ENCODE measurements around the gene NUFIP2. TPM values are rescaled to one million over a fixed set of nuclear protein-coding genes. Genes with fewer than 3 reads are reported as not detected.
A peak's percentile ranks its signal among the peaks of the same experiment; 100 is the strongest.
"Not testable (repeated sequence)": the region's sequence is repeated elsewhere in the genome, so short reads cannot be mapped to it uniquely, and the experiment has no call there.

Gene NUFIP2
- total RNA-seq: 53.9 TPM

GRCh38 chr17:29293890-29294579 lies at the start of gene NUFIP2:
TSS of gene NUFIP2 (minus strand) at chr17:29294148. CDS start at chr17:29294059, 89 bp downstream.
- intact Hi-C loops (cut with DNase I): loop anchor here (10.0 kb wide), 1 partner anchor 169 kb away; no protein-coding TSS in a partner anchor
- DNase-seq (ENCODE audit: low spot score) (peak; percentile 100), ATAC-seq (peak; percentile 98)

- intact Hi-C loops (cut with DNase I): no loop called here
- ATAC-seq (no peak), DNase-seq (ENCODE audit: low spot score) (no peak)
Observed at GRCh38 chr17:29342158-29342765, 48.3 kb upstream of the NUFIP2 start.

GRCh38 chr17:29341726-29342125 lies 47.8 kb upstream of the NUFIP2 start:
- no peak for DNase-seq (ENCODE audit: low spot score)
- no peak for ATAC-seq
- intact Hi-C loops (cut with DNase I): no loop called here

- intact Hi-C loops (cut with DNase I); DNase-seq (ENCODE audit: low spot score); ATAC-seq: not testable (repeated sequence)
Observed at GRCh38 chr17:29339016-29339415, 45.1 kb upstream of the NUFIP2 start.

- intact Hi-C loops (cut with DNase I): no loop called here
- DNase-seq (ENCODE audit: low spot score) (no peak), ATAC-seq (no peak)
Observed at GRCh38 chr17:29331708-29332085, 37.7 kb upstream of the NUFIP2 start.

- DNase-seq (ENCODE audit: low spot score): no peak
- intact Hi-C loops (cut with DNase I): no loop called here
- ATAC-seq: no peak
Observed at GRCh38 chr17:29331075-29331707, 37.2 kb upstream of the NUFIP2 start.

GRCh38 chr17:29327412-29327811 lies 33.5 kb upstream of the NUFIP2 start:
- no peak for ATAC-seq
- intact Hi-C loops (cut with DNase I): no loop called here

GRCh38 chr17:29326023-29326813 lies 32.3 kb upstream of the NUFIP2 start:
- intact Hi-C loops (cut with DNase I): no loop called here
- no peak for ATAC-seq
- DNase-seq (ENCODE audit: low spot score): no peak

More at GRCh38 chr17:29327412-29327811, 33.5 kb upstream of the NUFIP2 start:
- DNase-seq (ENCODE audit: low spot score): no peak

- intact Hi-C loops (cut with DNase I): no loop called here
- DNase-seq (ENCODE audit: low spot score): no peak
- no peak for ATAC-seq
Observed at GRCh38 chr17:29322363-29322762, 28.4 kb upstream of the NUFIP2 start.

- ATAC-seq (no peak), DNase-seq (ENCODE audit: low spot score) (no peak)
- intact Hi-C loops (cut with DNase I): no loop called here
Observed at GRCh38 chr17:29303386-29303785, 9.4 kb upstream of the NUFIP2 start.

GRCh38 chr17:29299031-29299430 lies 5.1 kb upstream of the NUFIP2 start:
- intact Hi-C loops (cut with DNase I): loop anchor here (10.0 kb wide), 1 partner anchor 174 kb away; no protein-coding TSS in a partner anchor
- no peak for ATAC-seq
- DNase-seq (ENCODE audit: low spot score): no peak

GRCh38 chr17:29295420-29295819 lies 1.5 kb upstream of the NUFIP2 start:
- ATAC-seq (no peak), DNase-seq (ENCODE audit: low spot score) (no peak)
- intact Hi-C loops (cut with DNase I): loop anchor here (10.0 kb wide), 1 partner anchor 171 kb away; no protein-coding TSS in a partner anchor

GRCh38 chr17:29294580-29294900 lies 592 bp upstream of the NUFIP2 start:
- intact Hi-C loops (cut with DNase I): loop anchor here (10.0 kb wide), 1 partner anchor 170 kb away; no protein-coding TSS in a partner anchor
- DNase-seq (ENCODE audit: low spot score) (no peak), ATAC-seq (no peak)

- intact Hi-C loops (cut with DNase I): loop anchor here (10.0 kb wide), 1 partner anchor 168 kb away; no protein-coding TSS in a partner anchor
- peak; percentile 41 for ATAC-seq
- peak; percentile 79 for DNase-seq (ENCODE audit: low spot score)
Observed at GRCh38 chr17:29292992-29293889, 707 bp downstream of the NUFIP2 start.

GRCh38 chr17:29292071-29292991 lies 1.6 kb downstream of the NUFIP2 start:
- intact Hi-C loops (cut with DNase I): loop anchor here (10.0 kb wide), 1 partner anchor 168 kb away; no protein-coding TSS in a partner anchor
- DNase-seq (ENCODE audit: low spot score): peak; percentile 84
- ATAC-seq: peak; percentile 21

- DNase-seq (ENCODE audit: low spot score) (no peak), ATAC-seq (no peak)
- intact Hi-C loops (cut with DNase I): loop anchor here (10.0 kb wide), 1 partner anchor 166 kb away; no protein-coding TSS in a partner anchor
Observed at GRCh38 chr17:29291163-29291752, 2.7 kb downstream of the NUFIP2 start.

GRCh38 chr17:29289852-29290251 lies 4.1 kb downstream of the NUFIP2 start:
- intact Hi-C loops (cut with DNase I): loop anchor here (10.0 kb wide), 1 partner anchor 165 kb away; no protein-coding TSS in a partner anchor
- DNase-seq (ENCODE audit: low spot score) (no peak), ATAC-seq (no peak)
